DOHH2 (cell line): Measurements from ENCODE around the gene TBL3.

Experiments used
- H3F3A ChIP-seq: fragments of 200-600 bp; sonication (generic), shearing (Covaris generic); 2 replicates; pipeline ENCODE4 v1.6.0; 2016; ENCODE audit warnings: antibody characterized with exemption, mild to moderate bottlenecking; ENCODE audit not compliant: control insufficient read depth, insufficient read depth
- H3K27ac ChIP-seq: fragments of 200-600 bp; sonication (generic); 2 replicates; pipeline ENCODE4 v1.5.1; 2014; ENCODE audit warnings: low read depth, mild to moderate bottlenecking, low read length, moderate library complexity
- H3K27me3 ChIP-seq: fragments of 200-600 bp; sonication (generic); 2 replicates; pipeline ENCODE4 v1.6.1; 2014; ENCODE audit warnings: mild to moderate bottlenecking, low read length, mixed read lengths; ENCODE audit not compliant: control insufficient read depth
- H3K36me3 ChIP-seq: fragments of 200-600 bp; sonication (generic); 2 replicates; pipeline ENCODE4 v1.6.1; 2014; ENCODE audit warnings: mild to moderate bottlenecking, low read length, moderate library complexity, mixed read lengths; ENCODE audit not compliant: control insufficient read depth
- H3K4me1 ChIP-seq: fragments of 200-600 bp; sonication (generic); 2 replicates; pipeline ENCODE4 v1.6.1; 2014; ENCODE audit warnings: mild to moderate bottlenecking, low read length, mixed read lengths; ENCODE audit not compliant: control insufficient read depth
- H3K4me2 ChIP-seq: fragments of 200-600 bp; sonication (generic); 2 replicates; pipeline ENCODE4 v1.6.0; 2014; ENCODE audit warnings: mild to moderate bottlenecking, low read length, moderate library complexity
- H3K4me3 ChIP-seq: fragments of 200-600 bp; sonication (generic); 2 replicates; pipeline ENCODE4 v1.5.1; 2014; ENCODE audit warnings: mild to moderate bottlenecking, low read length, mixed read lengths
- H3K79me2 ChIP-seq: fragments of 200-600 bp; sonication (generic); 2 replicates; pipeline ENCODE4 v1.6.1; 2014; ENCODE audit warnings: mild to moderate bottlenecking, low read length, mixed read lengths; ENCODE audit not compliant: control insufficient read depth
- H3K9me2 ChIP-seq: fragments of 200-600 bp; sonication (generic); replicated peaks from 2 replicates; pipeline ENCODE4 v1.6.1; 2014; ENCODE audit warnings: mild to moderate bottlenecking, low read length, mixed read lengths; ENCODE audit not compliant: control insufficient read depth
- H3K9me3 ChIP-seq: fragments of 200-600 bp; sonication (generic); 2 replicates; pipeline ENCODE4 v1.6.1; 2014; ENCODE audit warnings: antibody characterized with exemption, low read length, mixed read lengths; ENCODE audit not compliant: control insufficient read depth, insufficient read depth
- H4K20me1 ChIP-seq: fragments of 200-600 bp; sonication (generic); 2 replicates; pipeline ENCODE4 v1.6.0; 2014; ENCODE audit warnings: low read depth, mild to moderate bottlenecking, antibody characterized with exemption, low read length, moderate library complexity; ENCODE audit not compliant: control insufficient read depth, insufficient read depth
- CTCF ChIP-seq: fragments of 200-600 bp; sonication (generic); IDR thresholded peaks from one replicate; pipeline ENCODE4 v1.5.1; 2014; ENCODE audit warnings: antibody characterized with exemption, mild to moderate bottlenecking, low read depth, low read length; ENCODE audit not compliant: poor library complexity, severe bottlenecking
- EZH2phosphoT487 ChIP-seq: fragments of 200-600 bp; sonication (generic); IDR thresholded peaks from 2 replicates; pipeline ENCODE4 v1.6.1; 2017; ENCODE audit warnings: borderline replicate concordance, mild to moderate bottlenecking, antibody characterized with exemption, low read length, moderate library complexity, mixed read lengths

The TBL3 gene

GRCh38 chr16:1979271-1980029 lies 7.6 kb downstream of the TBL3 start:
- Histone ChIP-seq H3K27ac (no peak overlapping the region), H3K4me1 (peaks cover 14% of the 10 kb centered on the region), H3K27me3 (peaks cover 37% of the 10 kb centered on the region), H3K9me2 (no peaks in the 10 kb centered on the region), H3K79me2 (peaks cover 5% of the 10 kb centered on the region), H4K20me1 (no peaks in the 10 kb centered on the region), H3K36me3 (peaks cover 49% of the 10 kb centered on the region), H3K4me2 (no peak overlapping the region), H3K9me3 (no peaks in the 10 kb centered on the region), H3F3A (peaks cover 8% of the 10 kb centered on the region), H3K4me3 (no peak overlapping the region)
- no peak for TF ChIP-seq EZH2phosphoT487
- TF ChIP-seq CTCF: no peak

GRCh38 chr16:1980030-1980769 lies 8.3 kb downstream of the TBL3 start:
- H3K9me2 ChIP-seq: no peaks in the 10 kb centered on the region
- H3K4me2 ChIP-seq: no peak overlapping the region
- H3K4me1 ChIP-seq: peaks cover 21% of the 10 kb centered on the region
- peaks cover 8% of the 10 kb centered on the region for H3F3A ChIP-seq
- H3K27me3 ChIP-seq: peaks cover 37% of the 10 kb centered on the region
- H3K27ac ChIP-seq: no peak overlapping the region
- H3K36me3 ChIP-seq: peaks cover 46% of the 10 kb centered on the region
- H3K79me2 ChIP-seq: peaks cover 10% of the 10 kb centered on the region
- H3K4me3 ChIP-seq: no peak overlapping the region
- TF ChIP-seq EZH2phosphoT487 (no peak), CTCF (no peak)
- H3K9me3 ChIP-seq: no peaks in the 10 kb centered on the region
- H4K20me1 ChIP-seq: no peaks in the 10 kb centered on the region

GRCh38 chr16:1980770-1981087 lies 8.9 kb downstream of the TBL3 start:
- Histone ChIP-seq H3K9me2 (no peaks in the 10 kb centered on the region), H3K9me3 (no peaks in the 10 kb centered on the region), H3K27ac (no peak overlapping the region), H3K36me3 (peaks cover 46% of the 10 kb centered on the region), H3K4me1 (peaks cover 25% of the 10 kb centered on the region), H3K79me2 (peaks cover 16% of the 10 kb centered on the region), H3K27me3 (peaks cover 37% of the 10 kb centered on the region), H3K4me3 (no peak overlapping the region), H4K20me1 (no peaks in the 10 kb centered on the region), H3F3A (peaks cover 8% of the 10 kb centered on the region), H3K4me2 (no peak overlapping the region)
- TF ChIP-seq EZH2phosphoT487 (no peak), CTCF (no peak)
